ENCODE measurements around the gene TUBE1.

Gene TUBE1

DNA sequence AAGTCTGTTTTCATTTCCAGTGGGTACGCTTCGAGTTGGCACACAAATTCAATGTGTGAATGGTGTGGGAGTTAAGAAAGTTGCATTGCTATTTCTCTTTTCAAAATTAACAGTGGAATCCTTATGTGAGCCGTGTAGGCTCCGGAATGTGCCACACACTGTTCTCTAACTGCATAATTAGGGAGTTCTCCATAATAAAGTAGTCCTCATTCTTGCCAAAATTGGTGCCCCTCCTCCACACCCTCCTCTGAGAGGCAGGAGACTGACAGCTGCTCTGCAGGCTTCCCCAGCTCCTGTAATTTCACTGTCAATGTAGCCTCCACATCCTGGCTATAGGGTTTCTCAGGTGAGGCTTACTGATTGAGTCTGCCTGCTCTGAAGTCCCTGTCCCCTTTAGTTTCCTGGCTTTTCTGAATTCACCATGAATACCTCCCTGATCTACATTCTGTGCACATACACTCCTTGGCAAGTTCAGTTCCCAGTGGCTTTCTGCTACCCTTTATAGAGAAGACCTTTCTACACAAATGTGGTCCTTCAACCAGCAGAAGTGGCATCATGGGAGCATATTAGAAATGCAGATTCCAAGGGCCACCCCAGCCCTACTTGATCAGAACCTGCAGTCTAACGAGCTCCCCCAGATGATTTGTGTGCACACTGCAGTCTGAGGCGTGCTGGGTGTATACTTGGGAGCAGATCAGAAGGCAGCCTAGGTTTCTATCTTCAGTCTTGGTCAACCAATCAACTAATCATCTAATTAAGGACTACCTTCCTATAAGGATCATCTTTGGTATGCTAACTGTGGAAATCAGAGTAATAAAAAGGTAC is 53.3 kb downstream of the TUBE1 start:
- FAIRE-seq (no peak), DNase-seq (ENCODE audit: insufficient read length, low spot score) (no peak)
- no peak for TF ChIP-seq CTCF (IDR thresholded peaks at IDR 0.05; ENCODE audit: insufficient read depth, missing control alignments)

- no peak for FAIRE-seq
- TF ChIP-seq CTCF (IDR thresholded peaks at IDR 0.05; ENCODE audit: insufficient read depth, missing control alignments), result no peak
- DNase-seq (ENCODE audit: insufficient read length, low spot score), result no peak
Observed at GRCh38 chr6:112032728-112033127, 54.6 kb downstream of the TUBE1 start.

DNA sequence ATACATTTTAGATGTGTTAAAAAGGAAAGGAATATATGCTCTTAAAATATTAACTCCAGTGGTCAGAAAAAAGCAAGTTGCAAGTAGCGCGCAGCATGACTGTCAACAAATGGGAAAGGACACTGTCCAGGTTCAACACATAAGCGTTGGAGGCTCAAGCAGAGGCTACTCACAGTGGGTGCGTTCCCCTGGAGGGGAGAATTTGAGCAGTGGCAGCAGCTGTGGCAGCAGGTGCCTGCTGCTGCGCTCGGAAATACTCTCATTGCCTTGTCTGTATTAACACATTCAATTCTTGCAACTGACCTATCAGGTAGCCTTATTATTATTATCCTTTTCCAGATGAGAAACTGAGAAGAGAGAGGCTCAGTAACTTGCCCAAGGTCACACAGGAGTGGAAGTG is 55.3 kb downstream of the TUBE1 start:
- no peak for DNase-seq (ENCODE audit: insufficient read length, low spot score)
- no peak for TF ChIP-seq CTCF (IDR thresholded peaks at IDR 0.05; ENCODE audit: insufficient read depth, missing control alignments)
- FAIRE-seq, result no peak

GRCh38 chr6:112030961-112031660 is 56.2 kb downstream of the TUBE1 start:
- FAIRE-seq, result no peak
- no peak for TF ChIP-seq CTCF (IDR thresholded peaks at IDR 0.05; ENCODE audit: insufficient read depth, missing control alignments)
- no peak for DNase-seq (ENCODE audit: insufficient read length, low spot score)

- FAIRE-seq (no peak), DNase-seq (ENCODE audit: insufficient read length, low spot score) (no peak)
- no peak for TF ChIP-seq CTCF (IDR thresholded peaks at IDR 0.05; ENCODE audit: insufficient read depth, missing control alignments)
Observed at GRCh38 chr6:112030206-112030960, 56.9 kb downstream of the TUBE1 start.

DNA sequence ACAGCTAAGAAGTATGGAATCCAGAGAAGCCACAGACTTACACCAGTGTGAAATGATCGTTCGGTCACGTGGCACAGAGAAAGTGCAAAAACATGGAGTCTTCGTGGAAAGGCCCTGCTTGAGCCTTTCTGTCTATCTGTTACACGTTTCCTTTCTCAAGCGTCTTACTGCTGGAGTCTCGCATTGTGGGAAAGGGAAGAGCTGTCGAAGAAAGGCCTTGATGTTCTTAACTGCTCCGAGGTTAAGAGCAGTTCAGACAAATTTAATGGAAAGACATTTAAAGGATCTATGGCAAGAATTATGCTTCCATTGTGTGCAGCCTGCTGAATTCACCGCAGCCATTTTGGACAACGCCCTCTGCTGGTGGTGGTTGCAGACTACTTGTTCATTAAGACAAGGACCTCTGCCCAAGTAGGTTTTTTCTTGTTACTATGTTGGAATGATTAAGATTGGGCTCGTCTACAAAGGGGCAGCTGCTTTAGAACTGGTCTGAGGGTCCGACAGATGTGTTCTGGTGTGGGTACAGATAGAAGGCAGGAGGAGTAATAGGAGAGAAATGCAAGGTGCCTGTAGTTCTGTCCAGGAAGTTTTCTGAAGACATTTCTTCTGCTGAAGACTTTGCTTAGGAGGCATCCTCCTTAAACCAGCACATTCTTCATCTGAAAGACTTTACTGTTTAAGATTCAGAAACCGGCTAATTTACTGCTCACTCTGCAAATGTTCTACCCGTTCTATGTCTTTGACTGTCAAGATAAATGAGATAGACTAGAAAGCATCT is 58.0 kb downstream of the TUBE1 start:
- peak; percentile 76 for TF ChIP-seq CTCF (IDR thresholded peaks at IDR 0.05; ENCODE audit: insufficient read depth, missing control alignments)
- DNase-seq (ENCODE audit: insufficient read length, low spot score), result peak; percentile 35
- no peak for FAIRE-seq
